K562 (cell line): ENCODE measurements around the gene ARPC2. TPM values are rescaled to one million over a fixed set of nuclear protein-coding genes. Genes with fewer than 3 reads are reported as not detected.
A peak's percentile ranks its signal among the peaks of the same experiment; 100 is the strongest.

ENCODE experiments used
- ATAC-seq: fragments of 200-7000 bp; cut with Tn5 transposase; 3 replicates; pipeline ENCODE4 v1.9.1; 2020; ENCODE audit warnings: moderate library complexity
- BruUV-seq: library from RNA; stranded (reverse); fragments of 400-500 nt; replicated peaks from 2 replicates; lab custom pipeline; 2021; lab: Mats Ljungman, UMichigan
- CTCF ChIA-PET: fragments of 300-600 bp; formaldehyde crosslinking; extraction: SDS; loops from one replicate; lab custom pipeline; 2021; ENCODE audit warnings: low intra/inter-chr PET ratio; lab: Yijun Ruan, JAX
- POLR2A ChIA-PET: fragments of 300-600, 350-650 bp; sonication (Branson Sonifier 250); formaldehyde crosslinking; extraction: SDS; loops from one replicate; lab custom pipeline; 2021; ENCODE audit warnings: antibody characterized with exemption, inconsistent platforms; lab: Yijun Ruan, JAX
- DNase-seq, 4 experiments: peaks; one replicate each; pipeline versions ENCODE4 v3.0.0 to v3.0.0-alpha.2; 2011 to 2018; ENCODE audit warnings: low spot score in 3 of 4, mixed read lengths in 3 of 4; ENCODE audit errors: extremely low read depth in 1 of 4
- FAIRE-seq: peaks from 2 replicates; lab custom pipeline; 2011; peaks lifted over from hg19 to GRCh38; lab: Jason Lieb, UNC
- H2AFZ ChIP-seq: 2 replicates; pipeline ENCODE4 v1.6.0; 2011; ENCODE audit warnings: low read depth, low read length, control low read depth, inconsistent platforms
- H3K27ac ChIP-seq: fragments of 200-600 bp; 3 replicates; pipeline ENCODE4 v1.8.0; 2011; ENCODE audit warnings: low read depth, mild to moderate bottlenecking, control low read depth, inconsistent platforms, low read length, moderate library complexity, mixed read lengths; ENCODE audit errors: extremely low read depth
- H3K27me3 ChIP-seq, 2 experiments: fragments of 300-600 bp in 1 of 2; 2 replicates in 1 of 2; 3 replicates in 1 of 2; pipeline versions ENCODE4 v1.6.0 to v1.8.0; 2011; ENCODE audit warnings: inconsistent platforms in 2 of 2, low read length in 2 of 2, mild to moderate bottlenecking in 1 of 2, mixed read lengths in 1 of 2, moderate library complexity in 1 of 2; ENCODE audit not compliant: control insufficient read depth in 2 of 2, insufficient read depth in 2 of 2
- H3K36me3 ChIP-seq: fragments of 300-600 bp; 3 replicates; pipeline ENCODE4 v1.8.0; 2011; ENCODE audit warnings: mild to moderate bottlenecking, low read length, inconsistent platforms; ENCODE audit not compliant: control insufficient read depth, insufficient read depth
- H3K4me1 ChIP-seq, 2 experiments: fragments of 200-600 bp in 1 of 2; replicated peaks in 1 of 2; 2 replicates in 1 of 2; 3 replicates in 1 of 2; pipeline versions ENCODE4 v1.5.1 to v1.8.0; 2011; ENCODE audit warnings: inconsistent platforms in 2 of 2, low read length in 2 of 2, mild to moderate bottlenecking in 1 of 2, mixed read lengths in 1 of 2, moderate library complexity in 1 of 2; ENCODE audit not compliant: control insufficient read depth in 2 of 2, insufficient read depth in 2 of 2
- H3K4me2 ChIP-seq: 2 replicates; pipeline ENCODE4 v1.6.1; 2011; ENCODE audit warnings: low read length, control low read depth, inconsistent platforms, mixed read lengths; ENCODE audit not compliant: insufficient read depth
- H3K4me3 ChIP-seq: fragments of 200-600 bp; sonication (generic), shearing (Covaris generic); 2 replicates; pipeline ENCODE4 v1.5.1; 2016; ENCODE audit warnings: control low read depth, inconsistent platforms
- H3K79me2 ChIP-seq: fragments of 200-600 bp; 3 replicates; pipeline ENCODE4 v1.8.0; 2011; ENCODE audit warnings: low read length, inconsistent platforms; ENCODE audit not compliant: control insufficient read depth, insufficient read depth
- H3K9ac ChIP-seq, 2 experiments: 2 replicates each; pipeline versions ENCODE4 v1.6.0 to v1.6.1; 2011; ENCODE audit warnings: low read depth in 2 of 2, low read length in 2 of 2, control low read depth in 1 of 2, inconsistent platforms in 1 of 2, mild to moderate bottlenecking in 1 of 2, mixed read lengths in 1 of 2; ENCODE audit not compliant: insufficient read depth in 1 of 2
- H3K9me1 ChIP-seq: one replicate; pipeline ENCODE4 v1.6.0; 2011; ENCODE audit warnings: inconsistent platforms, mild to moderate bottlenecking, low read length, moderate library complexity; ENCODE audit not compliant: control insufficient read depth, insufficient read depth
- H3K9me3 ChIP-seq: replicated peaks from 2 replicates; pipeline ENCODE4 v1.5.1; 2011; ENCODE audit warnings: low read depth, low read length, inconsistent platforms; ENCODE audit not compliant: control insufficient read depth, insufficient read depth
- H4K20me1 ChIP-seq: replicated peaks from 2 replicates; pipeline ENCODE4 v1.6.1; 2011; ENCODE audit warnings: low read length, inconsistent platforms, mixed read lengths; ENCODE audit not compliant: control insufficient read depth, insufficient read depth
- CREM ChIP-seq: IDR thresholded peaks from 2 replicates; pipeline ENCODE4 v1.6.1; 2014; ENCODE audit warnings: antibody characterized with exemption, low read depth
- FOSL1 ChIP-seq: fragments of 200-800 bp; sonication (Bioruptor generic); conservative IDR thresholded peaks from 2 replicates; pipeline ENCODE4 v1.6.1; 2016; ENCODE audit warnings: missing genetic modification characterization, missing compliant biosample characterization
- NONO ChIP-seq, 2 experiments: fragments of 200-400 bp in 1 of 2; fragments of 450-650 bp in 1 of 2; formaldehyde crosslinking in 1 of 2; IDR thresholded peaks; 2 replicates each; pipeline ENCODE4 v1.6.1; 2017; ENCODE audit warnings: low read depth in 2 of 2, mild to moderate bottlenecking in 2 of 2, moderate library complexity in 2 of 2, low read length in 1 of 2
- NR1H2 ChIP-seq: sonication (generic); formaldehyde crosslinking; IDR thresholded peaks from 2 replicates; pipeline ENCODE4 v1.4.0; 2020; ENCODE audit warnings: mild to moderate bottlenecking, missing genetic modification reagents
- PTBP1 ChIP-seq: fragments of 200-400 bp; formaldehyde crosslinking; IDR thresholded peaks from 2 replicates; pipeline ENCODE4 v1.6.1; 2017; ENCODE audit warnings: low read depth, low read length
- RB1 ChIP-seq: fragments of 450-650 bp; IDR thresholded peaks from 2 replicates; pipeline ENCODE4 v1.6.1; 2017; ENCODE audit warnings: low read depth, mild to moderate bottlenecking
- RBM15 ChIP-seq: fragments of 200-400 bp; formaldehyde crosslinking; IDR thresholded peaks from 2 replicates; pipeline ENCODE4 v1.6.1; 2018; ENCODE audit warnings: mild to moderate bottlenecking, low read length, moderate library complexity; ENCODE audit not compliant: insufficient read depth
- RNF2 ChIP-seq: sonication (generic); IDR thresholded peaks from 2 replicates; pipeline ENCODE4 v1.6.1; 2016
- SIN3B ChIP-seq: fragments of 450-650 bp; IDR thresholded peaks from 2 replicates; pipeline ENCODE4 v1.6.1; 2017; ENCODE audit warnings: low read depth, mild to moderate bottlenecking, moderate library complexity
- SP1 ChIP-seq: sonication (generic); formaldehyde crosslinking; IDR thresholded peaks from 2 replicates; pipeline ENCODE4 v1.8.1; 2022; ENCODE audit warnings: mild to moderate bottlenecking, missing genetic modification reagents
- ZNF263 ChIP-seq: sonication (generic); formaldehyde crosslinking; IDR thresholded peaks from 2 replicates; pipeline ENCODE4 v1.8.0; 2022; ENCODE audit warnings: mild to moderate bottlenecking, missing genetic modification reagents, borderline replicate concordance
- ZNF384 ChIP-seq: IDR thresholded peaks from 2 replicates; pipeline ENCODE4 v1.6.1; 2012; ENCODE audit warnings: low read depth, low read length, improper control_type of control experiment
- ZNF507 ChIP-seq: conservative IDR thresholded peaks from 2 replicates; pipeline ENCODE4 v1.6.1; 2017; ENCODE audit warnings: missing genetic modification characterization, missing compliant biosample characterization
- WGBS: fragments of 100-300 bp; shearing (Covaris generic); methylation state at CpG from one replicate; pipeline ENCODE4 v1.1.6; 2016; ENCODE audit warnings: low coverage, mixed read lengths; ENCODE audit not compliant: insufficient coverage; ENCODE audit errors: missing lambda C conversion rate; 5-methylcytosine and 5-hydroxymethylcytosine counted together
- in situ Hi-C: fragments of 300-500 bp; cut with MboI; formaldehyde crosslinking; loops from 4 replicates; pipeline ENCODE4 v1.15.0; 2018; ENCODE audit warnings: inconsistent platforms, mixed read lengths
- intact Hi-C: fragments of 100-400 bp; cut with micrococcal nuclease; formaldehyde crosslinking; loops from 2 replicates; pipeline ENCODE4 v1.14.2; 2022
- polyA plus RNA-seq, 8 experiments: library from polyadenylated mRNA; depleted of rRNA in 4 of 8; stranded (reverse) in 5 of 8; unstranded in 3 of 8; fragments of >200 nt; fragmentation: Nextera tagmentation in 2 of 8; fragmentation: Illumina TruSeq in 1 of 8; extraction: Ambion mirVana in 2 of 8; extraction: Trizol in 1 of 8; gene quantifications; 2 replicates each; pipeline versions ENCODE4 v1.2.1 to v1.2.3, GENCODE V29; 2011 to 2014; ENCODE audit warnings: inconsistent platforms in 1 of 8, missing spikeins in 1 of 8
- total RNA-seq, 7 experiments: library from RNA; depleted of rRNA in 6 of 7; stranded (reverse); fragments of >200 nt in 6 of 7; fragmentation: Illumina TruSeq in 2 of 7; extraction: Trizol in 2 of 7; gene quantifications; 2 replicates each; pipeline versions ENCODE4 v1.2.1 to v1.2.3, GENCODE V29; 2011 to 2021; ENCODE audit warnings: low replicate concordance in 1 of 7
- TF ChIP-seq, protein P1 (sequence below): fragments of 250-450 bp; sonication (Bioruptor Pico); IDR thresholded peaks from 2 replicates; pipeline ENCODE4 v1.8.0; 2022; ENCODE audit warnings: inconsistent platforms
- TF ChIP-seq, protein P2 (sequence below): sonication (generic); formaldehyde crosslinking; IDR thresholded peaks from 2 replicates; pipeline ENCODE4 v1.9.0; 2022; ENCODE audit warnings: mild to moderate bottlenecking, missing genetic modification reagents

ARPC2 gene
- total and polyA plus RNA-seq, 9 of the 15 experiments (the other 6 are each of a cell fraction or from before 2014, with no cell fraction given), result 81.9 to 187 (median 103) TPM

DNA sequence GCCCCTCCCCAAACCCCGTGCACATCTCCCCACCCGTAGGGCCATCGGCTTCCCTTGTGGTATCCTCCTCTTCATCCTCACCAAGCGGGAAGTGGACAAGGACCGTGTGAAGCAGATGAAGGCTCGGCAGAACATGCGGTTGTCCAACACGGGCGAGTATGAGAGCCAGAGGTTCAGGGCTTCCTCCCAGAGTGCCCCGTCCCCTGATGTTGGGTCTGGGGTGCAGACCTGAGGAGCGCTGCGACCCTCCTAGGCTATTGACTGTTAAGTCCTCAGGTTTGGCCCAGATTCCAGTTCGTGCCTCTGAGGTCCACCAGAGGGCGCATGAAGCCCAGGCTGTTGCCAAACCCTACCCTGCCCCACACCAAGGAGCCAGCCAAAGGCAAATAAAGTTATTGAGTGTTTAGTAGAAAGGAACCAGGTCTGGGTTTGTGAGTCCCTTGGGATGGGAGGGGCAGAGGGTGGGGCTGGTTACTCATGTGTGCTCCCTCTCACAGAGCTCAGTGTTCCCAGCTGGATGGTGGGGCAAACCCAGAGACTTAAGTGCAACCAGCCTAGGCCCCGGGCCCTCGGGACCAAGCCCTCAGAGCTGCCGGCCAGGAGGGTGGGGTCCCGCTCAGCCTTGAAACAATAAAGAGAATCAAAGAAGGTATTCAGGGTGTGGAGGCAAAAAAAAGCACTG, 55.7 kb downstream of the ARPC2 start:
- Histone ChIP-seq H3K79me2 (peaks cover 25% of the 10 kb centered on the region), H4K20me1 (0 out of 2 replicates have a peak, but pooled peaks cover 8% of the 10 kb centered on the region), H2AFZ (no peak overlapping the region), H3K4me1 (peaks cover 4 to 25% of the 10 kb centered on the region in 2 experiments; a peak in 3 of 5 replicates), H3K36me3 (peaks cover 53% of the 10 kb centered on the region), H3K9ac (peak overlapping the region in 1 of 2 experiments; percentile 75; a peak in 1 of 4 replicates), H3K9me3 (no peaks in the 10 kb centered on the region), H3K4me3 (no peak overlapping the region), H3K4me2 (0 out of 2 replicates have a peak overlapping the region, but pooled peaks have one; percentile 89), H3K27ac (no peak overlapping the region), H3K9me1 (no peaks in the 10 kb centered on the region), H3K27me3 (no peaks in the 10 kb centered on the region)
- ChIA-PET POLR2A (interaction anchor here (0.5 to 1.0 kb wide), 3 partner anchors 12 to 174 kb away, joined by 3 to 5 read pairs (median 3); partner anchors contain the start of gene GPBAR1), CTCF (interaction anchor here (0.7 to 2.0 kb wide), 3 partner anchors 84 to 376 kb away, joined by 3 to 8 read pairs (median 5); partner anchors contain the start of gene CATIP)
- FAIRE-seq (peak; percentile 96), DNase-seq (peak; percentile 57 to 84 (median 63)), ATAC-seq (peak; percentile 67)
- BruUV-seq, result no TSS peak
- WGBS, result 34% methylated on average over 16 of the region's 18 CpGs
- in situ Hi-C loops, result no loop called here
- intact Hi-C loops, result loop anchor here (1.0 to 10.0 kb wide), 4 partner anchors 14 to 372 kb away; partner anchors contain the start of gene CATIP
- TF ChIP-seq ZNF263 (CRISPR knock-in tag), result peak; percentile 94
- no peak for TF ChIP-seq RBM15
- TF ChIP-seq ZNF507 (tag), result no peak
- 0 out of 2 replicates have a peak, but pooled peaks have one; percentile 33 for TF ChIP-seq ZNF384
- TF ChIP-seq PTBP1, result no peak
- no peak for TF ChIP-seq NR1H2
- no peak for TF ChIP-seq SIN3B
- TF ChIP-seq RNF2, result no peak
- 0 out of 2 replicates have a peak, but pooled peaks have one; percentile 31 for TF ChIP-seq RB1
- TF ChIP-seq CREM, result 0 out of 2 replicates have a peak, but pooled peaks have one; percentile 13
- peak; percentile 55; the same call in 1 of the 2 replicates for TF ChIP-seq SP1
- TF ChIP-seq, protein P1, sequence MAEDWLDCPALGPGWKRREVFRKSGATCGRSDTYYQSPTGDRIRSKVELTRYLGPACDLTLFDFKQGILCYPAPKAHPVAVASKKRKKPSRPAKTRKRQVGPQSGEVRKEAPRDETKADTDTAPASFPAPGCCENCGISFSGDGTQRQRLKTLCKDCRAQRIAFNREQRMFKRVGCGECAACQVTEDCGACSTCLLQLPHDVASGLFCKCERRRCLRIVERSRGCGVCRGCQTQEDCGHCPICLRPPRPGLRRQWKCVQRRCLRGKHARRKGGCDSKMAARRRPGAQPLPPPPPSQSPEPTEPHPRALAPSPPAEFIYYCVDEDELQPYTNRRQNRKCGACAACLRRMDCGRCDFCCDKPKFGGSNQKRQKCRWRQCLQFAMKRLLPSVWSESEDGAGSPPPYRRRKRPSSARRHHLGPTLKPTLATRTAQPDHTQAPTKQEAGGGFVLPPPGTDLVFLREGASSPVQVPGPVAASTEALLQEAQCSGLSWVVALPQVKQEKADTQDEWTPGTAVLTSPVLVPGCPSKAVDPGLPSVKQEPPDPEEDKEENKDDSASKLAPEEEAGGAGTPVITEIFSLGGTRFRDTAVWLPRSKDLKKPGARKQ (CRISPR knock-in tag), result no peak
- TF ChIP-seq FOSL1, result 0 out of 2 replicates have a peak, but pooled peaks have one; percentile 14
- TF ChIP-seq, protein P2, sequence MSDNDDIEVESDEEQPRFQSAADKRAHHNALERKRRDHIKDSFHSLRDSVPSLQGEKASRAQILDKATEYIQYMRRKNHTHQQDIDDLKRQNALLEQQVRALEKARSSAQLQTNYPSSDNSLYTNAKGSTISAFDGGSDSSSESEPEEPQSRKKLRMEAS, result 0 out of 2 replicates have a peak, but pooled peaks have one; percentile 15
- peak in 1 of 2 experiments; percentile 37; a peak in 1 of 4 replicates for TF ChIP-seq NONO (IDR thresholded peaks at IDR 0.05; ENCODE audit: low read depth in 2 of 2, low read length in 1 of 2)
